Measurements from ENCODE around the gene TTLL5. TPM values are rescaled to one million over a fixed set of nuclear protein-coding genes. Genes with fewer than 3 reads are reported as not detected.

The TTLL5 gene
- total and polyA plus RNA-seq, 7 donors: 4.8 to 36.6 (median 17.9) TPM

GRCh38 chr14:75982266-75983018 lies 321.4 kb downstream of the TTLL5 start:
- Histone ChIP-seq H3K4me1 (peaks cover 0 to 68% (median 58%) of the 10 kb centered on the region in 4 donors), H3K4me3 (peak overlapping the region; percentile 60 to 81 (median 74)), H3K36me3 (no peaks in the 10 kb centered on the region), H3K27ac (peak overlapping the region; percentile 94 to 99 (median 96)), H3K9me3 (no peaks in the 10 kb centered on the region), H3K27me3 (no peaks in the 10 kb centered on the region)
- WGBS, 2 donors: 1% methylated on average over 77 of the region's 77 CpGs
- TF ChIP-seq EP300 (IDR thresholded peaks at IDR 0.05) (no peak), POLR2AphosphoS5 (IDR thresholded peaks at IDR 0.05) (peak; percentile 38 to 62 (median 50))
- TF ChIP-seq, protein P1, sequence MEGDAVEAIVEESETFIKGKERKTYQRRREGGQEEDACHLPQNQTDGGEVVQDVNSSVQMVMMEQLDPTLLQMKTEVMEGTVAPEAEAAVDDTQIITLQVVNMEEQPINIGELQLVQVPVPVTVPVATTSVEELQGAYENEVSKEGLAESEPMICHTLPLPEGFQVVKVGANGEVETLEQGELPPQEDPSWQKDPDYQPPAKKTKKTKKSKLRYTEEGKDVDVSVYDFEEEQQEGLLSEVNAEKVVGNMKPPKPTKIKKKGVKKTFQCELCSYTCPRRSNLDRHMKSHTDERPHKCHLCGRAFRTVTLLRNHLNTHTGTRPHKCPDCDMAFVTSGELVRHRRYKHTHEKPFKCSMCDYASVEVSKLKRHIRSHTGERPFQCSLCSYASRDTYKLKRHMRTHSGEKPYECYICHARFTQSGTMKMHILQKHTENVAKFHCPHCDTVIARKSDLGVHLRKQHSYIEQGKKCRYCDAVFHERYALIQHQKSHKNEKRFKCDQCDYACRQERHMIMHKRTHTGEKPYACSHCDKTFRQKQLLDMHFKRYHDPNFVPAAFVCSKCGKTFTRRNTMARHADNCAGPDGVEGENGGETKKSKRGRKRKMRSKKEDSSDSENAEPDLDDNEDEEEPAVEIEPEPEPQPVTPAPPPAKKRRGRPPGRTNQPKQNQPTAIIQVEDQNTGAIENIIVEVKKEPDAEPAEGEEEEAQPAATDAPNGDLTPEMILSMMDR (IDR thresholded peaks at IDR 0.05): peak in 3 of 4 experiments; percentile 34 to 77 (median 47)
- DNase-seq: peak; percentile 92
- intact Hi-C loops (cut with DNase I): loop anchor here (1.0 to 5.0 kb wide), 4 partner anchors 76 to 405 kb away; partner anchors contain the start of gene FLVCR2

- no peaks in the 10 kb centered on the region for H3K27me3 ChIP-seq
- H3K9me3 ChIP-seq: no peaks in the 10 kb centered on the region
- H3K4me1 ChIP-seq: peaks cover 0 to 70% (median 55%) of the 10 kb centered on the region in 4 donors
- DNase-seq: no peak
- 36 to 52% methylated on average over 7 of the region's 7 CpGs for WGBS, 2 donors
- intact Hi-C loops (cut with DNase I): loop anchor here (5.0 kb wide), 1 partner anchor 406 kb away; the partner anchor contains the start of gene FLVCR2
- H3K4me3 ChIP-seq: peak overlapping the region; percentile 60 to 81 (median 74)
- no peaks in the 10 kb centered on the region for H3K36me3 ChIP-seq
- peak overlapping the region; percentile 94 to 99 (median 96) for H3K27ac ChIP-seq
- TF ChIP-seq EP300 (IDR thresholded peaks at IDR 0.05) (no peak), POLR2A (IDR thresholded peaks at IDR 0.05) (no peak), POLR2AphosphoS5 (IDR thresholded peaks at IDR 0.05) (peak in 1 of 4 donors; percentile 14)
- TF ChIP-seq, protein P1 (IDR thresholded peaks at IDR 0.05): no peak
Measured at GRCh38 chr14:75983019-75983358, 321.9 kb downstream of the TTLL5 start.

DNA sequence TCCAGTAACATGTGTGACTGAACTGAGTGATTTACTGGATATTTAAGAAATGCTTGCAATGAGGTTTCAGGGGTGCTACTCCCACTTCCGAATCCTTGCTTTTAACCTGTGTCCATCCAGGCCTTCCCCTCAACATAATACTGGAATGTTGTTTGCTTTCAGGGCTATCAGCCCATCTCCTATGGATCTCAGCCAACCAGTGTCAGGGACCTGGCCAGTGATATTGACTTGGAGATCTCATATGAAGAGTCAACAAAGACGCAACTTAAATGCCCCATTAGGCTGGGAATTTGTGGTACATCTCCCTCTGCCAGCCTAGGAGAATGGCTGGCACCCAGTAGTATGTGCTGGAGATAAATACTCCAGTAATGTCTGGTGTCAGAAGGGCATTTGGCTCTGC lies 323.6 kb downstream of the TTLL5 start:
- intact Hi-C loops (cut with DNase I): loop anchor here (5.0 kb wide), 1 partner anchor 407 kb away; the partner anchor contains the start of gene FLVCR2
- H3K9me3 ChIP-seq: no peaks in the 10 kb centered on the region
- 53 to 77% methylated on average over 2 of the region's 2 CpGs for WGBS, 2 donors
- peaks cover 0 to 63% (median 39%) of the 10 kb centered on the region in 4 donors for H3K4me1 ChIP-seq
- H3K4me3 ChIP-seq: no peak overlapping the region
- H3K27ac ChIP-seq: peak overlapping the region; percentile 20 to 99 (median 96)
- no peaks in the 10 kb centered on the region for H3K27me3 ChIP-seq
- TF ChIP-seq POLR2AphosphoS5 (IDR thresholded peaks at IDR 0.05) (no peak), POLR2A (IDR thresholded peaks at IDR 0.05) (no peak), EP300 (IDR thresholded peaks at IDR 0.05) (no peak)
- TF ChIP-seq, protein P1 (IDR thresholded peaks at IDR 0.05): no peak
- no peak for DNase-seq
- H3K36me3 ChIP-seq: peaks cover 0 to 10% (median 0%) of the 10 kb centered on the region in 4 donors

GRCh38 chr14:75985618-75986438 lies 324.8 kb downstream of the TTLL5 start, which contains the start of gene IFT43:
Gene IFT43, plus strand, starts transcription at chr14:75985763. Its CDS starts 24 bp downstream, at chr14:75985787.
- Histone ChIP-seq H3K27me3 (no peaks in the 10 kb centered on the region), H3K4me1 (peaks cover 0 to 52% (median 27%) of the 10 kb centered on the region in 4 donors), H3K9me3 (no peaks in the 10 kb centered on the region), H3K4me3 (peak within 1 kb of the TSS; percentile 68 to 93 (median 84)), H3K36me3 (peaks cover 0 to 19% (median 0%) of the 10 kb centered on the region in 4 donors), H3K27ac (peak within 1 kb of the TSS; percentile 84 to 99 (median 96))
- DNase-seq: peak; percentile 96
- TF ChIP-seq POLR2A (IDR thresholded peaks at IDR 0.05) (peak in 1 of 2 donors; percentile 66), POLR2AphosphoS5 (IDR thresholded peaks at IDR 0.05) (peak; percentile 83 to 93 (median 88)), EP300 (IDR thresholded peaks at IDR 0.05) (peak in 1 of 4 donors; percentile 26)
- TF ChIP-seq, protein P1 (IDR thresholded peaks at IDR 0.05): no peak
- 0% methylated on average over 52 of the region's 52 CpGs for WGBS, 2 donors
- intact Hi-C loops (cut with DNase I): no loop called here
